Transverse colon (tissue), 4 donors: ENCODE data around the gene CD1D. TPM values are rescaled to one million over a fixed set of nuclear protein-coding genes. Genes with fewer than 3 reads are reported as not detected.

ENCODE experiments used
- DNase-seq: peaks from one replicate; pipeline ENCODE4 v3.0.0-alpha.2; 2019
- H3K27ac ChIP-seq, 4 donors: fragments of 200-600 bp; sonication (generic); 2 replicates each; pipeline ENCODE4 v1.5.1; 2016 to 2018; ENCODE audit warnings: inconsistent platforms in 4 of 4
- H3K27me3 ChIP-seq: fragments of 200-600 bp; sonication (generic); 2 replicates; pipeline ENCODE4 v1.5.1; 2017; ENCODE audit warnings: inconsistent platforms
- H3K36me3 ChIP-seq, 4 donors: fragments of 200-600 bp; sonication (generic); 2 replicates each; pipeline ENCODE4 v1.5.1; 2017 to 2019; ENCODE audit warnings: inconsistent platforms in 4 of 4
- H3K4me1 ChIP-seq, 4 donors: fragments of 200-600 bp; sonication (generic); 2 replicates each; pipeline ENCODE4 v1.5.1; 2017 to 2020; ENCODE audit warnings: inconsistent platforms in 4 of 4
- H3K4me3 ChIP-seq, 4 donors: fragments of 200-600 bp; sonication (generic); 1 replicate in 1 of 4; 2 replicates in 3 of 4; pipeline versions ENCODE4 v1.5.1 to v1.6.1; 2017 to 2019; ENCODE audit warnings: inconsistent platforms in 4 of 4
- H3K9me3 ChIP-seq, 2 donors: fragments of 200-600 bp; sonication (generic); 2 replicates each; pipeline ENCODE4 v1.5.1; 2017 to 2019; ENCODE audit warnings: inconsistent platforms in 2 of 2
- CTCF ChIP-seq, 5 experiments: fragments of 200-600 bp in 3 of 5; fragments of 450-650 bp in 2 of 5; sonication (generic) in 3 of 5; IDR thresholded peaks; 1 replicate in 2 of 5; 2 replicates in 3 of 5; pipeline ENCODE4 v1.5.1; 2016 to 2017; ENCODE audit warnings: antibody characterized with exemption in 5 of 5, inconsistent platforms in 3 of 5, mild to moderate bottlenecking in 2 of 5, moderate library complexity in 1 of 5
- EP300 ChIP-seq: sonication (generic); formaldehyde crosslinking; IDR thresholded peaks from one replicate; pipeline ENCODE4 v1.6.1; 2017; ENCODE audit warnings: antibody characterized with exemption, low read depth
- POLR2A ChIP-seq: fragments of 450-650 bp; IDR thresholded peaks from one replicate; pipeline ENCODE4 v1.6.1; 2016; ENCODE audit warnings: antibody characterized with exemption, mild to moderate bottlenecking, moderate library complexity
- POLR2AphosphoS5 ChIP-seq, 3 donors: sonication (generic); formaldehyde crosslinking; IDR thresholded peaks; one replicate each; pipeline ENCODE4 v1.6.1; 2016; ENCODE audit warnings: antibody characterized with exemption in 3 of 3
- WGBS, 2 donors: methylation state at CpG; one replicate each; pipeline ENCODE4 v1.1.5; 2018; ENCODE audit warnings: low coverage in 1 of 2; 5-methylcytosine and 5-hydroxymethylcytosine counted together
- in situ Hi-C, 4 donors: fragments of 200-750 bp; cut with MboI; loops; one replicate each; pipeline versions ENCODE4 v1.15.0 to v1.15.1; 2017; ENCODE audit warnings: low sequenced_read_pairs in 3 of 4, low pct_ligation_motif_present in 1 of 4, low pct_unique_long_range_greater_than_20kb in 1 of 4
- intact Hi-C: fragments of 100-400 bp; cut with DNase I; formaldehyde crosslinking; loops from one replicate; pipeline ENCODE4 v1.15.1; 2023; ENCODE audit warnings: low total_unique reads
- total RNA-seq, 4 donors: library from RNA; depleted of rRNA; stranded (reverse); fragments of >200 nt; gene quantifications; one replicate each; pipeline ENCODE4 v1.1.0, GENCODE V29; 2016

The CD1D gene
- total RNA-seq, 4 donors from 2014 or later, result 1.4 to 11.2 (median 4.1) TPM

DNA sequence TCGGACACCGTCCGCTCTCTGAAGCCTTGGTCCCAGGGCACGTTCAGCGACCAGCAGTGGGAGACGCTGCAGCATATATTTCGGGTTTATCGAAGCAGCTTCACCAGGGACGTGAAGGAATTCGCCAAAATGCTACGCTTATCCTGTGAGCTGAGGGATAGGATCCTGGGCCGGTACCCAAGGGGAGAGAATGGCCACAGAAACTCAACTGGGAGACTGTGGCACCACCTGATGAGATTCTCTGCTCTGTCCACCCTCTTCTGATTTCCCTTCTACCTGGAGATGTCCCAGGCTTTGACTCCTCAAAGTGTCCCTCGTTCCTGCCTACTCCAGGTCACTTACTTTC, 855 bp downstream of the CD1D start:
- peak overlapping the region in 1 of 4 donors; percentile 67 for H3K27ac ChIP-seq
- H3K27me3 ChIP-seq, result peaks cover 30% of the 10 kb centered on the region
- DNase-seq, result no peak
- intact Hi-C loops (no loop called here), in situ Hi-C loops (no loop called here)
- H3K9me3 ChIP-seq, result no peaks in the 10 kb centered on the region
- TF ChIP-seq POLR2AphosphoS5 (IDR thresholded peaks at IDR 0.05) (no peak), EP300 (no peak), POLR2A (no peak), CTCF (IDR thresholded peaks at IDR 0.05) (no peak)
- H3K4me3 ChIP-seq, result peak overlapping the region in 3 of 4 donors; percentile 38 to 65 (median 42)
- peaks cover 0 to 50% (median 17%) of the 10 kb centered on the region in 4 donors for H3K4me1 ChIP-seq
- no peaks in the 10 kb centered on the region for H3K36me3 ChIP-seq
- WGBS, 2 donors, result 29% methylated on average over 13 of the region's 13 CpGs; no CpG with 5 or more reads in 1 of the 2 donors

- in situ Hi-C loops, result no loop called here
- Histone ChIP-seq H3K27ac (no peak overlapping the region), H3K4me1 (peaks cover 0 to 13% (median 5%) of the 10 kb centered on the region in 4 donors), H3K9me3 (no peaks in the 10 kb centered on the region), H3K36me3 (no peaks in the 10 kb centered on the region), H3K27me3 (peaks cover 32% of the 10 kb centered on the region), H3K4me3 (no peak overlapping the region)
- intact Hi-C loops, result no loop called here
- no peak for TF ChIP-seq POLR2A
- no peak for TF ChIP-seq POLR2AphosphoS5 (IDR thresholded peaks at IDR 0.05)
- TF ChIP-seq CTCF (IDR thresholded peaks at IDR 0.05), result no peak
- TF ChIP-seq EP300, result no peak
- WGBS, 2 donors, result 71 to 91% methylated on average over 3 of the region's 3 CpGs
- DNase-seq, result no peak
These were observed 5.1 kb downstream of the CD1D start for GRCh38 chr1:158185770-158186169.

GRCh38 chr1:158186180-158186579, 5.5 kb downstream of the CD1D start:
- H3K4me3 ChIP-seq, result no peak overlapping the region
- no peaks in the 10 kb centered on the region for H3K9me3 ChIP-seq
- 60 to 63% methylated on average over 3 of the region's 3 CpGs for WGBS, 2 donors
- no peak overlapping the region for H3K27ac ChIP-seq
- intact Hi-C loops, result no loop called here
- peaks cover 0 to 9% (median 2%) of the 10 kb centered on the region in 4 donors for H3K4me1 ChIP-seq
- in situ Hi-C loops, result no loop called here
- H3K27me3 ChIP-seq, result peaks cover 33% of the 10 kb centered on the region
- H3K36me3 ChIP-seq, result no peaks in the 10 kb centered on the region
- no peak for TF ChIP-seq POLR2AphosphoS5 (IDR thresholded peaks at IDR 0.05)
- no peak for TF ChIP-seq EP300
- TF ChIP-seq CTCF (IDR thresholded peaks at IDR 0.05), result no peak
- TF ChIP-seq POLR2A, result no peak
- no peak for DNase-seq

DNA sequence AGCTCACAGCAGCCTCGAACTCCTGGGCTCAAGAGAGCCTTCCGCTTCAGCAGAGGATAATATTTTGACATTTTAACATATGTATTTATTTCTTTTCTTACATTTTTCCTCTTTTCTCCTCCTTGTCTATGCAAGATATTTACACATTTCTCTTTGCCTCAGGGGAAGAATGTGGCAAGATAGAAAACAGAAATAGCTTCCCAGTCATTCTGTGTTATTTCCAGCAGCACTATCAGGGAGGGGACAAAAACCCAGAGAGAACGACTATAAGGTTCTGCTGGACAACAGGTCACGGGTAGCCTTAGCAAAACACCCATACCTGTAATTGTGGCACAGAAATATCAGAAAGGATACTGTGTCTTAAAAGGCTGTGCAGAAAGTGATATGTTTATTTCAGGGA, 7.9 kb downstream of the CD1D start:
- no peaks in the 10 kb centered on the region for H3K9me3 ChIP-seq
- H3K4me1 ChIP-seq, result peaks cover 0 to 3% (median 0%) of the 10 kb centered on the region in 4 donors
- H3K27me3 ChIP-seq, result peaks cover 22% of the 10 kb centered on the region
- H3K4me3 ChIP-seq, result no peak overlapping the region
- no peak overlapping the region for H3K27ac ChIP-seq
- in situ Hi-C loops, result no loop called here
- TF ChIP-seq POLR2AphosphoS5 (IDR thresholded peaks at IDR 0.05) (no peak), EP300 (no peak), CTCF (IDR thresholded peaks at IDR 0.05) (no peak), POLR2A (no peak)
- 78 to 79% methylated on average over 3 to 4 of the region's 4 CpGs for WGBS, 2 donors
- no peak for DNase-seq
- H3K36me3 ChIP-seq, result no peaks in the 10 kb centered on the region
- intact Hi-C loops, result no loop called here
